ENCODE measurements around the gene APOL3.
"Not testable (repeated sequence)": the region's sequence is repeated elsewhere in the genome, so short reads cannot be mapped to it uniquely, and the experiment has no call there.

Gene APOL3

GRCh38 chr22:36097880-36098279 lies 62.7 kb downstream of the APOL3 start:
- Histone ChIP-seq H2BK15ac (replicated peaks; ENCODE audit: low read depth) (no peak overlapping the region), H3K27ac (ENCODE audit: low read depth, low read length) (no peak overlapping the region), H4K5ac (ENCODE audit: low read length) (no peak overlapping the region), H3K23ac (ENCODE audit: low read length) (no peak overlapping the region), H3K4me2 (ENCODE audit: low read length) (no peak overlapping the region), H3K79me1 (ENCODE audit: low read length) (no peaks in the 10 kb centered on the region), H2AK5ac (ENCODE audit: low read length) (no peak overlapping the region), H3K79me2 (ENCODE audit: control insufficient read depth, insufficient read depth, low read length) (no peaks in the 10 kb centered on the region), H3K36me3 (ENCODE audit: control insufficient read depth, insufficient read depth, low read length) (no peaks in the 10 kb centered on the region), H3K56ac (ENCODE audit: low read length) (no peak overlapping the region), H3K9ac (ENCODE audit: low read length) (no peak overlapping the region), H2BK120ac (ENCODE audit: low read depth, low read length) (no peak overlapping the region), H4K8ac (ENCODE audit: low read depth, low read length) (no peak overlapping the region), H3K27me3 (ENCODE audit: insufficient read depth, low read length, poor library complexity) (no peaks in the 10 kb centered on the region), H3K4me1 (ENCODE audit: control insufficient read depth, low read depth, low read length) (no peaks in the 10 kb centered on the region), H3K4ac (ENCODE audit: low read depth, low read length) (no peak overlapping the region), H2BK5ac (ENCODE audit: low read length) (no peak overlapping the region), H3K18ac (ENCODE audit: low read length) (no peak overlapping the region), H3K4me3 (ENCODE audit: low read length) (no peak overlapping the region)
- no CpG with 5 or more reads among the region's 8 CpGs for WGBS (ENCODE audit: extremely low coverage, insufficient coverage, low lambda C conversion rate)
- no peak for DNase-seq

GRCh38 chr22:36090772-36091171 lies 69.8 kb downstream of the APOL3 start:
- H3K4ac ChIP-seq (ENCODE audit: low read depth, low read length); H2BK15ac ChIP-seq (replicated peaks; ENCODE audit: low read depth); H2AK5ac ChIP-seq (ENCODE audit: low read length); H2BK5ac ChIP-seq (ENCODE audit: low read length); H3K9ac ChIP-seq (ENCODE audit: low read length); H3K27ac ChIP-seq (ENCODE audit: low read depth, low read length); H4K8ac ChIP-seq (ENCODE audit: low read depth, low read length); H2BK120ac ChIP-seq (ENCODE audit: low read depth, low read length); DNase-seq; H3K79me2 ChIP-seq (ENCODE audit: control insufficient read depth, insufficient read depth, low read length); H3K4me3 ChIP-seq (ENCODE audit: low read length); H3K4me1 ChIP-seq (ENCODE audit: control insufficient read depth, low read depth, low read length); H3K79me1 ChIP-seq (ENCODE audit: low read length); H3K4me2 ChIP-seq (ENCODE audit: low read length); H3K18ac ChIP-seq (ENCODE audit: low read length); H3K27me3 ChIP-seq (ENCODE audit: insufficient read depth, low read length, poor library complexity); H3K56ac ChIP-seq (ENCODE audit: low read length); H3K36me3 ChIP-seq (ENCODE audit: control insufficient read depth, insufficient read depth, low read length); H3K23ac ChIP-seq (ENCODE audit: low read length); H4K5ac ChIP-seq (ENCODE audit: low read length): not testable (repeated sequence)
- no CpG with 5 or more reads among the region's 3 CpGs for WGBS (ENCODE audit: extremely low coverage, insufficient coverage, low lambda C conversion rate)
